Nasal cavity respiratory epithelium epithelial cell of viscerocranial mucosa (primary cell): ENCODE results near the gene ZDHHC11B. TPM values are rescaled to one million over a fixed set of nuclear protein-coding genes. Genes with fewer than 3 reads are reported as not detected.

Experiments
- total RNA-seq: library from RNA; depleted of rRNA; stranded (reverse); fragments of >200 nt; gene quantifications from 2 replicates; pipeline ENCODE4 v1.2.3, GENCODE V29; 2014

Gene ZDHHC11B, protein sequence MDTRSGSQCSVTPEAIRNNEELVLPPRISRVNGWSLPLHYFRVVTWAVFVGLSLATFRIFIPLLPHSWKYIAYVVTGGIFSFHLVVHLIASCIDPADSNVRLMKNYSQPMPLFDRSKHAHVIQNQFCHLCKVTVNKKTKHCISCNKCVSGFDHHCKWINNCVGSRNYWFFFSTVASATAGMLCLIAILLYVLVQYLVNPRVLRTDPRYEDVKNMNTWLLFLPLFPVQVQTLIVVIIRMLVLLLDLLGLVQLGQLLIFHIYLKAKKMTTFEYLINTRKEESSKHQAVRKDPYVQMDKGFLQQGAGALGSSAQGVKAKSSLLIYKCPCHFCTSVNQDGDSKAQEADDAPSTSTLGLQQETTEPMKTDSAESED
- under 0.01 and 0.14 TPM in 2 replicates for total RNA-seq

DNA sequence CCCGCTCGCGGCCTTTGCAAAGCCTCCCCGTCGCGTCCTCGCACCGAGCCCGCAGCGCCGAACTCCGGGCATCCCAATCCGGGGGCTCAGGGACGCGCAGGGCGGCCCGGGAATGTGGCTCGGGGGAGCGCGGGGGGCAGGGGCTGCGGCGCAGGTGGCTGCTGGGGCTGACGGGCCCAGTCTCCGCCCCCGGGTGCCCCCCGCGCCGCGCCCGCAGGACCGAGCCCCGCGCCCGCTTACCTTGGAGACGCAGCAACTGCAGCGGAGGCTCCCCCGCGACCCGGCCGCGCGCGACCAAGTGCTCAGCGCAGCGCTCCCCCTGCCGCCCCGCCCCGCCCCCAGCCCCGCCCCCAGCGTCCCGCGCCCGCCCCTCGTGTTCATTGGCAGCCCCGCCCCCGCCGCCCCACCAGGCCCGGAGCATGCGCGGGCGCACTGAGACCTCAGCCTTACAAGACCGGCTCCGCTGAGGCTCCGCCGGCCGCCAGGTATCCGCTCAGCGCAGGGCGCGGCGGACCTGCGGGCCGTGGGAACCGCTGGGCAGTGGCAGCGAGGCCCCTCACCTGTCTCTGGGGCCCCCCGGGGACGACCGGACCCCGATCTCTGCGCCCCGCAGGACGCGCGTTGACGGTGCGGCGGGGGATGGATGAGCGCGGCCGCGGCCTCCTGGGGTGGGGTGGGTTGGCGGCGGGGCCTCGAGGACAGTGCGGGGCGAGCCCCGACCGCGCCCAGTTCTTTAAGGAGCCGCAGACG is at the start of gene ZDHHC11B:
Gene ZDHHC11B, minus strand, starts transcription at position 302 of the 750 bp plus-strand sequence. CDS start 17,810 bp downstream, outside the sequence.

DNA sequence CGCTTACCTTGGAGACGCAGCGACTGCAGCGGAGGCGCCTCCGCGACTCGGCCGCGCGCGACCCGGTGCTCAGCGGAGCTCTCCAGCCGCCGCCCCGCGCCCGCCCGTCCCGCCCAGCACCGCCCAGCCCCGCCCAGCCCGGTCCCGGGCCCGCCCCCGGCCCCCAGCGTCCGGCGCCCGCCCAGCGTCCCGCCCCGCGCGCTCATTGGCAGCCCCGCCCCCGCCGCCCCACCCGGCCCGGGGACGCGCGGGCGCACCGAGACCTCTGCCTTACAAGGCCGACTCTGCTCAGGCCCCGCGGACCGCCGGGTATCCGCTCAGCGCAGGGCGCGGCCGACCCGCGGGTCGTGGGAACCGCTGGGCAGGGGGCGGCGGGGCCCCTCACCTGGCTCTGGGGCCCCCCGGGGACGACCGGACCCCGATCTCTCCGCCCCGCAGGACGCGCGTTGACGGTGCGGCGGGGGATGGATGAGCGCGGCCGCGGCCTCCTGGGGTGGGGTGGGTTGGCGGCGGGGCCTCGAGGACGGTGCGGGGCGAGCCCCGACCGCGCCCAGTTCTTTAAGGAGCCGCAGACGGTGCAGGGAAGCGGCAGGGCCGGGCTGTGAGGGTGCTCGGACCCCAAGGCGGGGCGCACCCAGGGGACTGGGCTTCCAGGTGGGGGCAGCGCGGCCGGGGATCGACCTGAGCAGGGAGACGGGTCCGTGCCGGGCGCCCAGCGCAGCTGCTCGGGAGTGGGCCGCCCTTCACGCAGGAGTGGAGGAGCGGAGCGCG is 91.1 kb downstream of the ZDHHC11B start, which contains the start of gene TPPP:
Gene TPPP, minus strand, starts transcription at position 82 of the 771 bp plus-strand sequence. CDS start 15,292 bp downstream, outside the sequence.

Other genes starting within 250 kb of the ZDHHC11B start
- gene CEP72, start 172.4 kb downstream of the ZDHHC11B start, total RNA-seq = 4.1 and 7.3 TPM in 2 replicates
- 1.8 and 2.7 TPM in 2 replicates for gene TPPP, start 91.4 kb downstream of the ZDHHC11B start, total RNA-seq
- gene ZDHHC11, start 66.3 kb upstream of the ZDHHC11B start, total RNA-seq = 1.0 and 5.0 TPM in 2 replicates
- gene BRD9, start 108.1 kb upstream of the ZDHHC11B start, total RNA-seq = 25.6 and 41.8 TPM in 2 replicates
- 1.00 and 1.0 TPM in 2 replicates for gene TRIP13, start 108.2 kb upstream of the ZDHHC11B start, total RNA-seq
- gene NKD2, start 224.1 kb upstream of the ZDHHC11B start, total RNA-seq = 0.34 and 1.3 TPM in 2 replicates